Heart left ventricle (tissue), 13 donors: Measurements from ENCODE around the gene SLC27A2.

Experiments
- POLR2A ChIP-seq, 2 donors: fragments of 450-650 bp; IDR thresholded peaks; one replicate each; pipeline ENCODE4 v1.6.1; 2017; ENCODE audit warnings: antibody characterized with exemption in 2 of 2, mild to moderate bottlenecking in 2 of 2, moderate library complexity in 2 of 2
- TF ChIP-seq, protein P1 (sequence below), 12 donors: fragments of 200-600 bp; sonication (generic) in 4 of 12; IDR thresholded peaks; one replicate each; pipeline versions ENCODE4 v1.5.0 to v1.8.0; 2018 to 2022; ENCODE audit warnings: antibody characterized with exemption in 12 of 12, mild to moderate bottlenecking in 5 of 12
- donor health status: ischemic (EF 13 %, LVEDD 7.1; RV severe dilation, severe dysfunction).
- donor health status: DM: no; HTN: yes; CAD: no.
- donor health status: DM: no; HTN: no; CAD: no.
- donor health status: ischemic (EF 25% LVEDD 6.9; RV normal size, moderate dysfunction).
- donor health status: ischemic (EF 25% LVEDD 5.7; RV mildly dilated, moderate dysfunction).
- donor health status: ischemic (EF 35%, LVEDD 5.7; RV mildly dilated, moderate dysfunction).
- donor health status: nonischemic (EF 11% LVEDD 7.7; RV severe dilation, severe dysfunction).
- donor health status: DM: yes; HTN: yes; CAD: no.
- donor health status: PGD.
- donor health status: ischemic (EF 29% LVEDD 5.4; RV normal size, mild dysfunction).
- donor health status: nonischemic (EF 23%, LVEDD 6.1; RV moderate dilation, normal function).

DNA sequence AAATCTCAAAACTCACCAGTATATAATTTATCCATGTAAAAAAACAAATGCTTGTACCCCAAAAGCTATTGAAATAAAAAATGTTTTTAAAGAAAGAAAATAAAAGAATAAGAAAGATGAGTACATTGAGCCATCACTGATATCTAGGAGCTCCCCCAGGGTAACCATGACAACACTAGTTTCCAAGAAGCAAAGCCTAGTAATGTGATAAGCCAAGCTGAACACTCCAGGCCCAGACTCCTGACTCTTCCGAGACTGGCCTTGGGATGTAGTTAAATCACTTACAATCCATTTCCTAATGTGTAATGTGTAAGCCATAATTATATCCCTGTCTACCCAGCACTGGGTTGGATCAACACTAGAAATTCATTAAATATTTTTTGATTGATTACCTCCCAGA is 41.9 kb upstream of the SLC27A2 start:
- TF ChIP-seq, protein P1, sequence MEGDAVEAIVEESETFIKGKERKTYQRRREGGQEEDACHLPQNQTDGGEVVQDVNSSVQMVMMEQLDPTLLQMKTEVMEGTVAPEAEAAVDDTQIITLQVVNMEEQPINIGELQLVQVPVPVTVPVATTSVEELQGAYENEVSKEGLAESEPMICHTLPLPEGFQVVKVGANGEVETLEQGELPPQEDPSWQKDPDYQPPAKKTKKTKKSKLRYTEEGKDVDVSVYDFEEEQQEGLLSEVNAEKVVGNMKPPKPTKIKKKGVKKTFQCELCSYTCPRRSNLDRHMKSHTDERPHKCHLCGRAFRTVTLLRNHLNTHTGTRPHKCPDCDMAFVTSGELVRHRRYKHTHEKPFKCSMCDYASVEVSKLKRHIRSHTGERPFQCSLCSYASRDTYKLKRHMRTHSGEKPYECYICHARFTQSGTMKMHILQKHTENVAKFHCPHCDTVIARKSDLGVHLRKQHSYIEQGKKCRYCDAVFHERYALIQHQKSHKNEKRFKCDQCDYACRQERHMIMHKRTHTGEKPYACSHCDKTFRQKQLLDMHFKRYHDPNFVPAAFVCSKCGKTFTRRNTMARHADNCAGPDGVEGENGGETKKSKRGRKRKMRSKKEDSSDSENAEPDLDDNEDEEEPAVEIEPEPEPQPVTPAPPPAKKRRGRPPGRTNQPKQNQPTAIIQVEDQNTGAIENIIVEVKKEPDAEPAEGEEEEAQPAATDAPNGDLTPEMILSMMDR (IDR thresholded peaks at IDR 0.05), result no peak
- TF ChIP-seq POLR2A (IDR thresholded peaks at IDR 0.05), result no peak
